MCF 10A (cell line): Measurements from ENCODE around the gene GMIP. TPM values are rescaled to one million over a fixed set of nuclear protein-coding genes. Genes with fewer than 3 reads are reported as not detected.

ENCODE experiments used
- BruUV-seq: library from RNA; stranded (reverse); fragments of 400-500 nt; replicated peaks from 2 replicates; lab custom pipeline; 2021; lab: Mats Ljungman, UMichigan
- CTCF ChIA-PET: fragments of 300-600 bp; sonication (Branson Sonifier 250); formaldehyde crosslinking; extraction: SDS; loops from one replicate; lab custom pipeline; 2021; ENCODE audit warnings: antibody characterized with exemption, inconsistent platforms; lab: Yijun Ruan, JAX
- POLR2A ChIA-PET: fragments of 300-600, 350-650 bp; sonication (Branson Sonifier 250); formaldehyde crosslinking; extraction: SDS; loops from one replicate; lab custom pipeline; 2020; ENCODE audit warnings: antibody characterized with exemption, inconsistent platforms; lab: Yijun Ruan, JAX
- DNase-seq: peaks from one replicate; pipeline ENCODE4 v3.0.0-alpha.2; 2018; ENCODE audit not compliant: unreplicated experiment
- H3K27ac Mint-ChIP-seq: one replicate; pipeline ENCODE4 v1.8.0; 2022; ENCODE audit warnings: mild to moderate bottlenecking, low read depth, mixed read lengths; ENCODE audit not compliant: unreplicated experiment
- H3K27me3 Mint-ChIP-seq: one replicate; pipeline ENCODE4 v1.8.0; 2022; ENCODE audit warnings: mixed read lengths; ENCODE audit not compliant: insufficient read depth, unreplicated experiment
- H3K36me3 Mint-ChIP-seq: one replicate; pipeline ENCODE4 v1.8.0; 2022; ENCODE audit warnings: mild to moderate bottlenecking, moderate library complexity, mixed read lengths; ENCODE audit not compliant: insufficient read depth, unreplicated experiment
- H3K4me1 Mint-ChIP-seq: one replicate; pipeline ENCODE4 v1.8.0; 2022; ENCODE audit warnings: mixed read lengths; ENCODE audit not compliant: insufficient read depth, unreplicated experiment
- H3K4me3 Mint-ChIP-seq: one replicate; pipeline ENCODE4 v1.8.0; 2022; ENCODE audit warnings: mild to moderate bottlenecking, moderate library complexity, mixed read lengths; ENCODE audit not compliant: unreplicated experiment
- H3K9me3 Mint-ChIP-seq: one replicate; pipeline ENCODE4 v1.8.0; 2022; ENCODE audit warnings: mixed read lengths; ENCODE audit not compliant: unreplicated experiment
- CTCF ChIP-seq: fragments of 200-600 bp; IDR thresholded peaks from one replicate; pipeline ENCODE4 v1.8.0; 2022; ENCODE audit warnings: antibody characterized with exemption, mild to moderate bottlenecking; ENCODE audit not compliant: unreplicated experiment
- intact Hi-C: fragments of 100-400 bp; cut with micrococcal nuclease; formaldehyde crosslinking; loops from 2 replicates; pipeline ENCODE4 v1.14.1; 2022
- total RNA-seq: library from RNA; stranded (reverse); gene quantifications from 2 replicates; pipeline ENCODE4 v1.2.3, GENCODE V29; 2022

GMIP gene
- total RNA-seq, 1 experiment from 2014 or later = 10.1 TPM

GRCh38 chr19:19677579-19677978 lies 34.1 kb upstream of the GMIP start:
- no peak for TF ChIP-seq CTCF
- no peaks in the 10 kb centered on the region for H3K27me3 Mint-ChIP-seq
- intact Hi-C loops = no loop called here
- H3K27ac Mint-ChIP-seq = no peak overlapping the region
- H3K36me3 Mint-ChIP-seq = peaks cover 73% of the 10 kb centered on the region
- POLR2A ChIA-PET = no interaction called here
- CTCF ChIA-PET = no interaction called here
- no TSS peak for BruUV-seq
- peaks cover 7% of the 10 kb centered on the region for H3K9me3 Mint-ChIP-seq
- H3K4me1 Mint-ChIP-seq = no peaks in the 10 kb centered on the region
- no peak overlapping the region for H3K4me3 Mint-ChIP-seq
- no peak for DNase-seq

GRCh38 chr19:19674315-19674714 lies 30.9 kb upstream of the GMIP start:
- ChIA-PET CTCF (no interaction called here), POLR2A (no interaction called here)
- TF ChIP-seq CTCF = no peak
- intact Hi-C loops = no loop called here
- H3K4me3 Mint-ChIP-seq = no peak overlapping the region
- H3K4me1 Mint-ChIP-seq = no peaks in the 10 kb centered on the region
- DNase-seq = no peak
- H3K27ac Mint-ChIP-seq = no peak overlapping the region
- no TSS peak for BruUV-seq
- peaks cover 58% of the 10 kb centered on the region for H3K36me3 Mint-ChIP-seq
- no peaks in the 10 kb centered on the region for H3K27me3 Mint-ChIP-seq
- peaks cover 7% of the 10 kb centered on the region for H3K9me3 Mint-ChIP-seq

GRCh38 chr19:19672816-19673215 lies 29.4 kb upstream of the GMIP start:
- H3K27me3 Mint-ChIP-seq = no peaks in the 10 kb centered on the region
- peaks cover 43% of the 10 kb centered on the region for H3K36me3 Mint-ChIP-seq
- no TSS peak for BruUV-seq
- H3K27ac Mint-ChIP-seq = no peak overlapping the region
- H3K4me1 Mint-ChIP-seq = no peaks in the 10 kb centered on the region
- H3K4me3 Mint-ChIP-seq = no peak overlapping the region
- peaks cover 5% of the 10 kb centered on the region for H3K9me3 Mint-ChIP-seq
- POLR2A ChIA-PET = no interaction called here
- CTCF ChIA-PET = interaction anchor here (0.6 kb wide), 1 partner anchor 55 kb away, joined by 3 read pairs; the partner anchor contains the start of gene PBX4
- TF ChIP-seq CTCF = no peak
- intact Hi-C loops = no loop called here
- DNase-seq = no peak

GRCh38 chr19:19670070-19670551 lies 26.7 kb upstream of the GMIP start:
- no peak for TF ChIP-seq CTCF
- BruUV-seq = no TSS peak
- no peak for DNase-seq
- peak overlapping the region; percentile 93 for H3K27ac Mint-ChIP-seq
- H3K4me1 Mint-ChIP-seq = no peaks in the 10 kb centered on the region
- intact Hi-C loops = no loop called here
- ChIA-PET POLR2A (interaction anchor here (1.1 to 2.2 kb wide), 3 partner anchors 63 to 106 kb away, joined by 4 to 22 read pairs (median 12); partner anchors contain the start of gene ZNF14), CTCF (interaction anchor here (0.6 kb wide), 1 partner anchor 81 kb away, joined by 3 read pairs; no protein-coding TSS in a partner anchor)
- H3K27me3 Mint-ChIP-seq = no peaks in the 10 kb centered on the region
- peaks cover 31% of the 10 kb centered on the region for H3K36me3 Mint-ChIP-seq
- peak overlapping the region; percentile 85 for H3K4me3 Mint-ChIP-seq
- no peaks in the 10 kb centered on the region for H3K9me3 Mint-ChIP-seq
